HG03280 (cell line): ENCODE results near the gene ADRB2.
"Not testable (repeated sequence)": the region's sequence is repeated elsewhere in the genome, so short reads cannot be mapped to it uniquely, and the experiment has no call there.

ENCODE experiments used
- ATAC-seq: cut with Tn5 transposase; IDR thresholded peaks from one replicate; pipeline ENCODE4 v1.9.1; 2021; ENCODE audit warnings: mild to moderate bottlenecking, moderate library complexity; ENCODE audit not compliant: unreplicated experiment

Gene ADRB2

GRCh38 chr5:148850836-148851235 lies 24.4 kb downstream of the ADRB2 start:
- no peak for ATAC-seq

- no peak for ATAC-seq
Measured at GRCh38 chr5:148853868-148854267, 27.5 kb downstream of the ADRB2 start.

- no peak for ATAC-seq
Measured at GRCh38 chr5:148855249-148856008, 29.0 kb downstream of the ADRB2 start.

- no peak for ATAC-seq
Measured at GRCh38 chr5:148856009-148856367, 29.6 kb downstream of the ADRB2 start.

GRCh38 chr5:148856424-148856823 lies 30.0 kb downstream of the ADRB2 start:
- no peak for ATAC-seq

- ATAC-seq = no peak
Measured at GRCh38 chr5:148857474-148857873, 31.1 kb downstream of the ADRB2 start.

- ATAC-seq = no peak
Measured at GRCh38 chr5:148858106-148858505, 31.7 kb downstream of the ADRB2 start.

GRCh38 chr5:148858547-148858946 lies 32.1 kb downstream of the ADRB2 start:
- ATAC-seq = no peak

GRCh38 chr5:148859703-148860102 lies 33.3 kb downstream of the ADRB2 start:
- ATAC-seq = no peak

- ATAC-seq = no peak
Measured at GRCh38 chr5:148860599-148860998, 34.2 kb downstream of the ADRB2 start.

GRCh38 chr5:148861088-148861487 lies 34.7 kb downstream of the ADRB2 start:
- ATAC-seq = no peak

- no peak for ATAC-seq
Measured at GRCh38 chr5:148861696-148862095, 35.3 kb downstream of the ADRB2 start.

GRCh38 chr5:148864113-148864841 lies 37.9 kb downstream of the ADRB2 start:
- ATAC-seq = no peak

- ATAC-seq = no peak
Measured at GRCh38 chr5:148866024-148866423, 39.6 kb downstream of the ADRB2 start.

GRCh38 chr5:148873120-148873519 lies 46.7 kb downstream of the ADRB2 start:
- no peak for ATAC-seq

GRCh38 chr5:148873690-148874485 lies 47.5 kb downstream of the ADRB2 start:
- ATAC-seq = no peak

GRCh38 chr5:148875205-148875875 lies 48.9 kb downstream of the ADRB2 start:
- ATAC-seq = no peak

GRCh38 chr5:148877436-148877835 lies 51.0 kb downstream of the ADRB2 start:
- not testable (repeated sequence) for ATAC-seq
